ENCODE data around the gene RIN1. TPM values are rescaled to one million over a fixed set of nuclear protein-coding genes. Genes with fewer than 3 reads are reported as not detected.

The RIN1 gene
- total and polyA plus RNA-seq, 10 donors: 2.3 to 10.9 (median 7.6) TPM

GRCh38 chr11:66363805-66364535 is 27.7 kb upstream of the RIN1 start:
- peak; percentile 82 for DNase-seq
- no peak overlapping the region for H3K4me3 ChIP-seq
- WGBS, 5 donors: 72 to 82% (median 73%) methylated on average over 15 of the region's 15 CpGs
- TF ChIP-seq POLR2AphosphoS5 (IDR thresholded peaks at IDR 0.05) (no peak), CTCF (IDR thresholded peaks at IDR 0.05 in 8 of 11, conservative IDR thresholded peaks at IDR 0.05 in 3 of 11) (peak in 8 of 11 experiments; percentile 32 to 75 (median 55))
- intact Hi-C loops (cut with DNase I; ENCODE audit: low total_unique reads): no loop called here
- no peaks in the 10 kb centered on the region for H3K36me3 ChIP-seq
- H3K4me1 ChIP-seq: peaks cover 0 to 14% (median 6%) of the 10 kb centered on the region in 6 donors
- no peak overlapping the region for H3K27ac ChIP-seq
- no peaks in the 10 kb centered on the region for H3K27me3 ChIP-seq (replicated peaks in 1 of 7)
- no peaks in the 10 kb centered on the region for H3K9me3 ChIP-seq

GRCh38 chr11:66363187-66363601 is 27.0 kb upstream of the RIN1 start:
- TF ChIP-seq POLR2A (IDR thresholded peaks at IDR 0.05): no peak
- peak in 2 of 3 donors; percentile 15 to 44 for TF ChIP-seq POLR2AphosphoS5 (IDR thresholded peaks at IDR 0.05)
- Histone ChIP-seq H3K27ac (no peak overlapping the region), H3K9me3 (no peaks in the 10 kb centered on the region), H3K36me3 (no peaks in the 10 kb centered on the region), H3K27me3 (replicated peaks in 1 of 7) (no peaks in the 10 kb centered on the region), H3K4me3 (no peak overlapping the region), H3K4me1 (peaks cover 0 to 14% (median 6%) of the 10 kb centered on the region in 6 donors)
- intact Hi-C loops (cut with DNase I; ENCODE audit: low total_unique reads): no loop called here
- DNase-seq: peak; percentile 61
- 70 to 86% (median 79%) methylated on average over 14 of the region's 14 CpGs for WGBS, 5 donors

- Histone ChIP-seq H3K4me3 (no peak overlapping the region), H3K27me3 (replicated peaks in 1 of 7) (no peaks in the 10 kb centered on the region), H3K27ac (no peak overlapping the region), H3K36me3 (no peaks in the 10 kb centered on the region), H3K9me3 (no peaks in the 10 kb centered on the region), H3K4me1 (peaks cover 0 to 14% (median 6%) of the 10 kb centered on the region in 6 donors)
- intact Hi-C loops (cut with DNase I; ENCODE audit: low total_unique reads): no loop called here
- peak; percentile 39 for DNase-seq
- 75 to 93% (median 83%) methylated on average over 9 of the region's 9 CpGs for WGBS, 5 donors
- TF ChIP-seq POLR2AphosphoS5 (IDR thresholded peaks at IDR 0.05) (no peak), CTCF (IDR thresholded peaks at IDR 0.05 in 8 of 11, conservative IDR thresholded peaks at IDR 0.05 in 3 of 11) (no peak), POLR2A (IDR thresholded peaks at IDR 0.05) (no peak)
Measured at GRCh38 chr11:66362481-66363147, 26.4 kb upstream of the RIN1 start.

GRCh38 chr11:66361502-66361941 is 25.3 kb upstream of the RIN1 start:
- no peak for TF ChIP-seq POLR2A (IDR thresholded peaks at IDR 0.05)
- no peak for TF ChIP-seq POLR2AphosphoS5 (IDR thresholded peaks at IDR 0.05)
- no peak for TF ChIP-seq CTCF (IDR thresholded peaks at IDR 0.05 in 8 of 11, conservative IDR thresholded peaks at IDR 0.05 in 3 of 11)
- intact Hi-C loops (cut with DNase I; ENCODE audit: low total_unique reads): no loop called here
- Histone ChIP-seq H3K4me3 (no peak overlapping the region), H3K27me3 (replicated peaks in 1 of 7) (no peaks in the 10 kb centered on the region), H3K36me3 (no peaks in the 10 kb centered on the region), H3K9me3 (no peaks in the 10 kb centered on the region), H3K4me1 (peaks cover 0 to 14% (median 6%) of the 10 kb centered on the region in 6 donors), H3K27ac (no peak overlapping the region)
- 76 to 80% (median 78%) methylated on average over 6 of the region's 6 CpGs for WGBS, 5 donors
- peak; percentile 37 for DNase-seq
